ENCODE data around the gene SQOR.

Gene SQOR

GRCh38 chr15:45644437-45644836 is 9.6 kb downstream of the SQOR start:
- Histone ChIP-seq H3K4me2 (no peak overlapping the region), H3K9ac (no peak overlapping the region), H3K4me3 (IDR thresholded peaks at IDR 0.05; ENCODE audit: insufficient read depth, low read depth, low read length) (no peak overlapping the region), H3K4me1 (ENCODE audit: low read depth, poor library complexity, severe bottlenecking) (peaks cover 40% of the 10 kb centered on the region), H3K27me3 (ENCODE audit: insufficient read depth, low read depth) (no peaks in the 10 kb centered on the region), H4K20me1 (ENCODE audit: insufficient read depth) (no peaks in the 10 kb centered on the region), H2AFZ (ENCODE audit: low read depth) (no peak overlapping the region), H3K27ac (no peak overlapping the region), H3K79me2 (ENCODE audit: insufficient read depth, low read depth) (peaks cover 32% of the 10 kb centered on the region; the same call in 1 of the 2 replicates), H3K36me3 (ENCODE audit: insufficient read depth) (no peaks in the 10 kb centered on the region)
- no peak for TF ChIP-seq CTCF (conservative IDR thresholded peaks at IDR 0.05; ENCODE audit: low read depth, low read length)

GRCh38 chr15:45645026-45645980 is 10.5 kb downstream of the SQOR start:
- H3K27ac ChIP-seq: no peak overlapping the region
- no peak overlapping the region for H3K4me2 ChIP-seq
- H3K4me3 ChIP-seq (IDR thresholded peaks at IDR 0.05; ENCODE audit: insufficient read depth, low read depth, low read length): no peak overlapping the region
- H3K79me2 ChIP-seq (ENCODE audit: insufficient read depth, low read depth): peaks cover 32% of the 10 kb centered on the region; the same call in 1 of the 2 replicates
- peaks cover 43% of the 10 kb centered on the region for H3K4me1 ChIP-seq (ENCODE audit: low read depth, poor library complexity, severe bottlenecking)
- no peaks in the 10 kb centered on the region for H3K36me3 ChIP-seq (ENCODE audit: insufficient read depth)
- no peak overlapping the region for H2AFZ ChIP-seq (ENCODE audit: low read depth)
- no peak for TF ChIP-seq CTCF (conservative IDR thresholded peaks at IDR 0.05; ENCODE audit: low read depth, low read length)
- no peaks in the 10 kb centered on the region for H4K20me1 ChIP-seq (ENCODE audit: insufficient read depth)
- H3K9ac ChIP-seq: no peak overlapping the region
- no peaks in the 10 kb centered on the region for H3K27me3 ChIP-seq (ENCODE audit: insufficient read depth, low read depth)

GRCh38 chr15:45646220-45646619 is 11.4 kb downstream of the SQOR start:
- Histone ChIP-seq H3K36me3 (ENCODE audit: insufficient read depth) (no peaks in the 10 kb centered on the region), H4K20me1 (ENCODE audit: insufficient read depth) (no peaks in the 10 kb centered on the region), H3K9ac (no peak overlapping the region), H3K27ac (no peak overlapping the region), H3K4me1 (ENCODE audit: low read depth, poor library complexity, severe bottlenecking) (peaks cover 43% of the 10 kb centered on the region), H3K27me3 (ENCODE audit: insufficient read depth, low read depth) (no peaks in the 10 kb centered on the region), H3K4me3 (IDR thresholded peaks at IDR 0.05; ENCODE audit: insufficient read depth, low read depth, low read length) (no peak overlapping the region), H3K79me2 (ENCODE audit: insufficient read depth, low read depth) (peaks cover 32% of the 10 kb centered on the region; the same call in 1 of the 2 replicates), H3K4me2 (no peak overlapping the region), H2AFZ (ENCODE audit: low read depth) (no peak overlapping the region)
- no peak for TF ChIP-seq CTCF (conservative IDR thresholded peaks at IDR 0.05; ENCODE audit: low read depth, low read length)

GRCh38 chr15:45647828-45648227 is 13.0 kb downstream of the SQOR start:
- Histone ChIP-seq H3K27me3 (ENCODE audit: insufficient read depth, low read depth) (no peaks in the 10 kb centered on the region), H3K4me2 (peak overlapping the region; percentile 44; the same call in 1 of the 2 replicates), H3K4me1 (ENCODE audit: low read depth, poor library complexity, severe bottlenecking) (peaks cover 39% of the 10 kb centered on the region), H3K4me3 (IDR thresholded peaks at IDR 0.05; ENCODE audit: insufficient read depth, low read depth, low read length) (no peak overlapping the region), H4K20me1 (ENCODE audit: insufficient read depth) (no peaks in the 10 kb centered on the region), H3K36me3 (ENCODE audit: insufficient read depth) (no peaks in the 10 kb centered on the region), H3K27ac (no peak overlapping the region), H2AFZ (ENCODE audit: low read depth) (no peak overlapping the region), H3K79me2 (ENCODE audit: insufficient read depth, low read depth) (peaks cover 32% of the 10 kb centered on the region; the same call in 1 of the 2 replicates), H3K9ac (no peak overlapping the region)
- TF ChIP-seq CTCF (conservative IDR thresholded peaks at IDR 0.05; ENCODE audit: low read depth, low read length): no peak
